Measurements from ENCODE around the gene TMEM135.
"Not testable (repeated sequence)": the region's sequence is repeated elsewhere in the genome, so short reads cannot be mapped to it uniquely, and the experiment has no call there.

Gene TMEM135

GRCh38 chr11:86990515-86990914 is 47.2 kb upstream of the TMEM135 start:
- Histone ChIP-seq H3F3A (ENCODE audit: control insufficient read depth, insufficient read depth) (no peaks in the 10 kb centered on the region), H3K27ac (ENCODE audit: low read depth, low read length) (no peak overlapping the region), H3K36me3 (ENCODE audit: control insufficient read depth, low read length) (no peaks in the 10 kb centered on the region), H3K27me3 (ENCODE audit: control insufficient read depth, low read length) (peaks cover 17% of the 10 kb centered on the region), H3K79me2 (ENCODE audit: control insufficient read depth, low read length) (no peaks in the 10 kb centered on the region), H3K4me3 (ENCODE audit: low read length) (no peak overlapping the region), H3K9me3 (ENCODE audit: control insufficient read depth, insufficient read depth, low read length) (no peaks in the 10 kb centered on the region), H3K4me2 (ENCODE audit: low read length) (no peak overlapping the region), H3K9me2 (replicated peaks; ENCODE audit: control insufficient read depth, low read length) (no peaks in the 10 kb centered on the region), H4K20me1 (ENCODE audit: control insufficient read depth, insufficient read depth, low read depth, low read length) (no peaks in the 10 kb centered on the region), H3K4me1 (ENCODE audit: control insufficient read depth, low read length) (no peaks in the 10 kb centered on the region)
- no peak for TF ChIP-seq EZH2phosphoT487 (IDR thresholded peaks at IDR 0.05; ENCODE audit: borderline replicate concordance, low read length)
- TF ChIP-seq, protein P1, sequence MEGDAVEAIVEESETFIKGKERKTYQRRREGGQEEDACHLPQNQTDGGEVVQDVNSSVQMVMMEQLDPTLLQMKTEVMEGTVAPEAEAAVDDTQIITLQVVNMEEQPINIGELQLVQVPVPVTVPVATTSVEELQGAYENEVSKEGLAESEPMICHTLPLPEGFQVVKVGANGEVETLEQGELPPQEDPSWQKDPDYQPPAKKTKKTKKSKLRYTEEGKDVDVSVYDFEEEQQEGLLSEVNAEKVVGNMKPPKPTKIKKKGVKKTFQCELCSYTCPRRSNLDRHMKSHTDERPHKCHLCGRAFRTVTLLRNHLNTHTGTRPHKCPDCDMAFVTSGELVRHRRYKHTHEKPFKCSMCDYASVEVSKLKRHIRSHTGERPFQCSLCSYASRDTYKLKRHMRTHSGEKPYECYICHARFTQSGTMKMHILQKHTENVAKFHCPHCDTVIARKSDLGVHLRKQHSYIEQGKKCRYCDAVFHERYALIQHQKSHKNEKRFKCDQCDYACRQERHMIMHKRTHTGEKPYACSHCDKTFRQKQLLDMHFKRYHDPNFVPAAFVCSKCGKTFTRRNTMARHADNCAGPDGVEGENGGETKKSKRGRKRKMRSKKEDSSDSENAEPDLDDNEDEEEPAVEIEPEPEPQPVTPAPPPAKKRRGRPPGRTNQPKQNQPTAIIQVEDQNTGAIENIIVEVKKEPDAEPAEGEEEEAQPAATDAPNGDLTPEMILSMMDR (IDR thresholded peaks at IDR 0.05; ENCODE audit: low read depth, low read length, poor library complexity, severe bottlenecking): no peak

DNA sequence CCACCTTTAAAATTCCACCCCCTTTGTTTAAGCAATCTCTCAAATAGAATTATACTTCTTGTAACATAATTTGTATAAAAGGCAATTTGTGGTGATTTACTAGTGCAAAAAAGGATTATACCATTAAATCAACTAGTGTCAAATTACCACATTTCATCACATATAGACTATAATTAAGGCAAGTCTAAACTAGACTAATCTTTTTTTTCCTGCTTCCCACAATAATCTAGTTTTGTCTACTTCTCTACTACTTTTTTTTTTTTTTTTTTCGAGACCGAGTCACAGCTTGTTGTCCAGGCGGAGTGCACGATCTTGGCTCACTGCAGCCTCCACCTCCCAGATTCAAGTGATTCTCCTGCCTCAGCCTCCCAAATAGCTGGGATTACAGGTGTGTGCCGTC is 46.4 kb upstream of the TMEM135 start:
- Histone ChIP-seq H3K4me2 (ENCODE audit: low read length) (no peak overlapping the region), H3K9me2 (replicated peaks; ENCODE audit: control insufficient read depth, low read length) (no peaks in the 10 kb centered on the region), H3K27ac (ENCODE audit: low read depth, low read length) (no peak overlapping the region), H4K20me1 (ENCODE audit: control insufficient read depth, insufficient read depth, low read depth, low read length) (no peaks in the 10 kb centered on the region), H3F3A (ENCODE audit: control insufficient read depth, insufficient read depth) (no peaks in the 10 kb centered on the region), H3K9me3 (ENCODE audit: control insufficient read depth, insufficient read depth, low read length) (no peaks in the 10 kb centered on the region), H3K4me1 (ENCODE audit: control insufficient read depth, low read length) (no peaks in the 10 kb centered on the region), H3K27me3 (ENCODE audit: control insufficient read depth, low read length) (peaks cover 17% of the 10 kb centered on the region), H3K36me3 (ENCODE audit: control insufficient read depth, low read length) (no peaks in the 10 kb centered on the region), H3K79me2 (ENCODE audit: control insufficient read depth, low read length) (no peaks in the 10 kb centered on the region), H3K4me3 (ENCODE audit: low read length) (no peak overlapping the region)
- TF ChIP-seq, protein P1 (IDR thresholded peaks at IDR 0.05; ENCODE audit: low read depth, low read length, poor library complexity, severe bottlenecking): no peak
- no peak for TF ChIP-seq EZH2phosphoT487 (IDR thresholded peaks at IDR 0.05; ENCODE audit: borderline replicate concordance, low read length)

- H3K4me2 ChIP-seq (ENCODE audit: low read length); H3K79me2 ChIP-seq (ENCODE audit: control insufficient read depth, low read length); H3K36me3 ChIP-seq (ENCODE audit: control insufficient read depth, low read length); H4K20me1 ChIP-seq (ENCODE audit: control insufficient read depth, insufficient read depth, low read depth, low read length); H3K9me2 ChIP-seq (replicated peaks; ENCODE audit: control insufficient read depth, low read length); H3K9me3 ChIP-seq (ENCODE audit: control insufficient read depth, insufficient read depth, low read length); H3K27ac ChIP-seq (ENCODE audit: low read depth, low read length); H3F3A ChIP-seq (ENCODE audit: control insufficient read depth, insufficient read depth); H3K4me1 ChIP-seq (ENCODE audit: control insufficient read depth, low read length); H3K4me3 ChIP-seq (ENCODE audit: low read length): not testable (repeated sequence)
- H3K27me3 ChIP-seq (ENCODE audit: control insufficient read depth, low read length): peaks cover 17% of the 10 kb centered on the region
Measured at GRCh38 chr11:86992340-86992739, 45.4 kb upstream of the TMEM135 start.

- no peaks in the 10 kb centered on the region for H3K79me2 ChIP-seq (ENCODE audit: control insufficient read depth, low read length)
- H3K27me3 ChIP-seq (ENCODE audit: control insufficient read depth, low read length): peaks cover 17% of the 10 kb centered on the region
- H3F3A ChIP-seq (ENCODE audit: control insufficient read depth, insufficient read depth): no peaks in the 10 kb centered on the region
- H3K9me2 ChIP-seq (replicated peaks; ENCODE audit: control insufficient read depth, low read length): no peaks in the 10 kb centered on the region
- no peak overlapping the region for H3K27ac ChIP-seq (ENCODE audit: low read depth, low read length)
- no peak for TF ChIP-seq EZH2phosphoT487 (IDR thresholded peaks at IDR 0.05; ENCODE audit: borderline replicate concordance, low read length)
- TF ChIP-seq, protein P1 (IDR thresholded peaks at IDR 0.05; ENCODE audit: low read depth, low read length, poor library complexity, severe bottlenecking): no peak
- no peak overlapping the region for H3K4me2 ChIP-seq (ENCODE audit: low read length)
- H4K20me1 ChIP-seq (ENCODE audit: control insufficient read depth, insufficient read depth, low read depth, low read length): no peaks in the 10 kb centered on the region
- H3K36me3 ChIP-seq (ENCODE audit: control insufficient read depth, low read length): no peaks in the 10 kb centered on the region
- H3K4me3 ChIP-seq (ENCODE audit: low read length): no peak overlapping the region
- H3K9me3 ChIP-seq (ENCODE audit: control insufficient read depth, insufficient read depth, low read length): no peaks in the 10 kb centered on the region
- no peaks in the 10 kb centered on the region for H3K4me1 ChIP-seq (ENCODE audit: control insufficient read depth, low read length)
Measured at GRCh38 chr11:86993031-86993430, 44.7 kb upstream of the TMEM135 start.
